ENCODE measurements around the gene CERT1.

GRCh38 chr5:75545131-75545530 is 33.7 kb upstream of the CERT1 start:
- TF ChIP-seq U2AF2 (optimal IDR thresholded peaks at IDR 0.05; ENCODE audit: low read depth, low read length) (no peak), MAZ (CRISPR knock-in tag; conservative IDR thresholded peaks at IDR 0.05 in 1 of 2, IDR thresholded peaks at IDR 0.05 in 1 of 2) (no peak), PREB (CRISPR knock-in tag; IDR thresholded peaks at IDR 0.05) (no peak), MTA2 (IDR thresholded peaks at IDR 0.05; ENCODE audit: low read depth) (no peak), MXD1 (CRISPR knock-in tag; IDR thresholded peaks at IDR 0.05; ENCODE audit: borderline replicate concordance, poor library complexity, severe bottlenecking) (no peak), HLTF (IDR thresholded peaks at IDR 0.05) (no peak), ZNF274 (IDR thresholded peaks at IDR 0.05; ENCODE audit: borderline replicate concordance, low read depth, low read length) (no peak), ZFP36 (IDR thresholded peaks at IDR 0.05; ENCODE audit: low read depth, low read length, partially characterized antibody) (no peak)
